ENCODE data around the gene ZBTB24.

ZBTB24 gene

DNA sequence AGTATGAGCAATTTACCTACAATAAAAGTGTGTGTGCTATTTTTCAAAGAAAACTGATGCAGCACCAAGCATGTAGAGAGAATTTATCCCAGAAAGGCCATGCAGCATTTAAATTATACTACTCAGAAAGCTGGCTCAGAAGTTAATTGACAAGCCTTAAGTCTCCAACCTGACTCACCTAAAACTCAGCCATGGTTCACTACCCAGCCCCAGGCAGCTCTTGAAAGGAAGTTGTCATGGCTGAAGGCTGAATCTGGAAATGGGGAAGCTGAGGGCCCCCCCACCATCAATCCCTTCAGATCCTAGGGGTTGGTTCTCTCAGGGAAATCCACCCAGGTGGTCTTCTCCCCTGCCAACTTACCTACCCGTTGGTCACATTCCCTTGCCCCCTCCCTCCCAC, 62.3 kb downstream of the ZBTB24 start:
- no peak for DNase-seq (ENCODE audit: low read depth in 2 of 2)

DNA sequence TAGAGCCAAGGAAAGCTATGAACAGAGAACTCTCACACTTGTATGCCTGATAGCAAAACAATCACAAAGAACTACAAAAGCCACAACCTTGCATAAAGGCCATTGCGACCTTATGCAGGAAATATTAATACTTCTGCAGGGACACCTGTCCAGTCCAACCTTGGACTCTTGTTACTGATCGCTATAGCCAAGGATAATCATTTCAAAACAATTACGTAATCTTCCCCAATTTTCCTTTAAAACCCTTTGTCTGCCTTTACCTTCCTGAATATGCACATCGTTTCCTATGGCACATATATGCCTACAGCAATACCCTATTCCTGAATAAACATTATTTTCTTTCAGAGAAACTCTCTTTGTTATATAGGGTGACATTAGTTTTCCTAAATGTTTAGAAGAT, 65.4 kb downstream of the ZBTB24 start:
- DNase-seq (ENCODE audit: low read depth in 2 of 2), result no peak

All from stimulated activated CD8-positive, alpha-beta memory T cell treated with anti-CD3 and anti-CD28 coated beads, Interleukin-7, amount 100 ng/mL, for 4 hours (primary cell).